Stomach (tissue), 19 donors: ENCODE measurements around the gene NEU2. TPM values are rescaled to one million over a fixed set of nuclear protein-coding genes. Genes with fewer than 3 reads are reported as not detected.

Source experiments
- DNase-seq, 2 donors: peaks; one replicate each; pipeline versions ENCODE4 v3.0.0 to v3.0.0-alpha.2; 2013 to 2019
- H3K27ac ChIP-seq, 5 donors: fragments of 200-600 bp in 4 of 5; sonication (generic) in 4 of 5; one replicate each; pipeline ENCODE4 v1.5.1; 2013 to 2019; ENCODE audit warnings: mild to moderate bottlenecking in 1 of 5, moderate library complexity in 1 of 5
- H3K27me3 ChIP-seq, 3 donors: fragments of 200-600 bp; sonication (generic); one replicate each; pipeline ENCODE4 v1.5.1; 2017 to 2019; ENCODE audit warnings: mixed run types in 1 of 3
- H3K36me3 ChIP-seq, 4 donors: fragments of 200-600 bp; sonication (generic); 1 replicate in 3 of 4; 2 replicates in 1 of 4; pipeline ENCODE4 v1.5.1; 2016 to 2019
- H3K4me1 ChIP-seq, 4 donors: fragments of 200-600 bp; sonication (generic); one replicate each; pipeline ENCODE4 v1.5.1; 2016 to 2019
- H3K4me3 ChIP-seq, 4 donors: fragments of 200-600 bp; sonication (generic) in 3 of 4; one replicate each; pipeline ENCODE4 v1.5.1; 2016 to 2019; ENCODE audit warnings: mild to moderate bottlenecking in 1 of 4
- H3K9me3 ChIP-seq, 4 donors: fragments of 200-600 bp; sonication (generic); one replicate each; pipeline ENCODE4 v1.5.1; 2016 to 2019
- CTCF ChIP-seq, 7 experiments: fragments of 450-650 bp in 4 of 7; fragments of 200-600 bp in 3 of 7; sonication (generic) in 3 of 7; IDR thresholded peaks; one replicate each; pipeline ENCODE4 v1.5.1; 2016 to 2019; ENCODE audit warnings: antibody characterized with exemption in 7 of 7, control low read depth in 2 of 7, mild to moderate bottlenecking in 1 of 7
- EP300 ChIP-seq: sonication (generic); formaldehyde crosslinking; IDR thresholded peaks from one replicate; pipeline ENCODE4 v1.6.1; 2017; ENCODE audit warnings: antibody characterized with exemption
- POLR2A ChIP-seq, 4 donors: fragments of 450-650 bp; IDR thresholded peaks; one replicate each; pipeline ENCODE4 v1.6.1; 2016; ENCODE audit warnings: antibody characterized with exemption in 4 of 4, control low read depth in 2 of 4, mild to moderate bottlenecking in 1 of 4, moderate library complexity in 1 of 4
- POLR2AphosphoS5 ChIP-seq, 3 donors: sonication (generic); formaldehyde crosslinking; IDR thresholded peaks; one replicate each; pipeline ENCODE4 v1.6.1; 2016; ENCODE audit warnings: antibody characterized with exemption in 3 of 3
- WGBS, 5 donors: extraction: QIAGEN DNeasy Blood & Tissue Kit in 3 of 5; methylation state at CpG; one replicate each; pipeline versions ENCODE4 v1.1.5 to v1.1.7; 2013 to 2018; 5-methylcytosine and 5-hydroxymethylcytosine counted together
- intact Hi-C: fragments of 100-400 bp; cut with DNase I; formaldehyde crosslinking; loops from one replicate; pipeline ENCODE4 v1.15.1; 2023; ENCODE audit warnings: low total_unique reads
- long read RNA-seq, 10 donors: transcript quantifications; one replicate each; lab custom pipeline, GENCODE V29; 2026
- polyA plus RNA-seq, 3 donors: library from polyadenylated mRNA; stranded (reverse); fragments of 200-250 nt; gene quantifications; one replicate each; pipeline ENCODE4 v1.2.3, GENCODE V29; 2013
- total RNA-seq, 5 donors: library from RNA; depleted of rRNA; stranded (reverse); fragments of >200 nt; gene quantifications; one replicate each; pipeline versions ENCODE4 v1.1.0 to v1.2.3, GENCODE V29; 2014 to 2016
- donor health status: healthy with polysubstance abuse.
- donor health status: Bipolar disorder and iron deficiency.
- donor health status: healthy.

Gene NEU2
- not detected for total RNA-seq
- polyA plus RNA-seq: not detected
- long read RNA-seq, donor 1: 0 reads
- long read RNA-seq, donor 2: 0 reads
- long read RNA-seq, donor 3: 0 reads
- long read RNA-seq, donor 4: 0 reads
- long read RNA-seq, donor 5: 0 reads
- long read RNA-seq, donor 6: 0 reads
- long read RNA-seq, donor 7: 0 reads
- long read RNA-seq, donor 8: 0 reads
- long read RNA-seq, donor 9: 0 reads
- long read RNA-seq, donor 10: 0 reads

DNA sequence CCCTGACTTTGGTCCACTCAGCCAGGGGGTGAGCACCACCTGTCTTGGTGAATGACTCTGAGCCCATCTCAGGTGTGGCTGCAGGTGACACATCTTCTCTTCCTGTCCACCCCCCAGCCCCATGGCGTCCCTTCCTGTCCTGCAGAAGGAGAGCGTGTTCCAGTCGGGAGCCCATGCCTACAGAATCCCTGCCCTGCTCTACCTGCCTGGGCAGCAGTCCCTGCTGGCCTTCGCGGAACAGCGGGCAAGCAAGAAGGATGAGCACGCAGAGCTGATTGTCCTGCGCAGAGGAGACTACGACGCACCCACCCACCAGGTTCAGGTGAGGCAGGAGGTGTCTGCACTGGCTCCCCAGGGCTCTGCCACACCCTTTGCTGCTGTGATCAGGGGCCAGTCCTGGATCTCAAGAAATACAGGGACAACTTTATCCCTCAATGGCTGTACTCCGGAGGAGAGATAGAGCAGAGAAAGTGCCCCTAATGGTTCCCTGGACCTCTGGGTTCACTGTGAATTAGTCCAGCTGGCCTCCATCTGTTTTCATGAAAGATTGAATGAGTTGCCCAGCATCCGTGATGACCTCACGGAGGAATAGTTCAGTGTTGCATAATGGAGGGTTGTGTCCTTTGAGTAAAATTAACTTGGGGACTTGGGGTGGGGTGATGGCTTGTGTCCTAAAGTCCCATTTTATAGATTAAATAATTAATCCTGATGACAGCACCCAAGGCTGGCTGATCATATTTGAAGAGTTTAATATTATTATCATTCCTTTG lies at the start of gene NEU2:
NEU2 (plus strand) TSS at position 122 of the 770 bp plus-strand sequence; CDS start at position 122, 0 bp downstream.
- intact Hi-C loops: no loop called here
- no peaks in the 10 kb centered on the region for H3K27me3 ChIP-seq
- TF ChIP-seq EP300 (no peak), POLR2AphosphoS5 (IDR thresholded peaks at IDR 0.05) (no peak)
- WGBS, 5 donors: 78 to 93% (median 92%) methylated on average over 3 to 13 of the region's 13 CpGs
- DNase-seq: no peak
- H3K4me3 ChIP-seq: no peak within 1 kb of the TSS
- no peaks in the 10 kb centered on the region for H3K4me1 ChIP-seq
- H3K27ac ChIP-seq: no peak within 1 kb of the TSS
- no peaks in the 10 kb centered on the region for H3K9me3 ChIP-seq
- H3K36me3 ChIP-seq: no peaks in the 10 kb centered on the region

GRCh38 chr2:232982926-232983668 lies 49.4 kb upstream of the NEU2 start:
- DNase-seq: no peak
- no peak overlapping the region for H3K27ac ChIP-seq
- no peaks in the 10 kb centered on the region for H3K36me3 ChIP-seq
- peaks cover 0 to 14% (median 4%) of the 10 kb centered on the region in 4 donors for H3K4me1 ChIP-seq
- no peaks in the 10 kb centered on the region for H3K9me3 ChIP-seq
- H3K27me3 ChIP-seq: peaks cover 0 to 47% (median 0%) of the 10 kb centered on the region in 3 donors
- 56 to 68% (median 62%) methylated on average over 15 of the region's 15 CpGs for whole genome bisulfite sequencing, 5 donors
- H3K4me3 ChIP-seq: no peak overlapping the region
- intact Hi-C loops: no loop called here
- TF ChIP-seq EP300: no peak
- no peak for TF ChIP-seq POLR2A (IDR thresholded peaks at IDR 0.05)
- TF ChIP-seq CTCF (IDR thresholded peaks at IDR 0.05): no peak
- TF ChIP-seq POLR2AphosphoS5 (IDR thresholded peaks at IDR 0.05): no peak

GRCh38 chr2:232983669-232984140 lies 48.8 kb upstream of the NEU2 start:
- intact Hi-C loops: no loop called here
- no peak for DNase-seq
- Histone ChIP-seq H3K4me1 (peaks cover 0 to 19% (median 8%) of the 10 kb centered on the region in 4 donors), H3K27ac (no peak overlapping the region), H3K36me3 (no peaks in the 10 kb centered on the region), H3K4me3 (no peak overlapping the region), H3K9me3 (no peaks in the 10 kb centered on the region), H3K27me3 (peaks cover 0 to 42% (median 0%) of the 10 kb centered on the region in 3 donors)
- 70 to 80% (median 74%) methylated on average over 11 of the region's 11 CpGs for WGBS, 5 donors
- no peak for TF ChIP-seq CTCF (IDR thresholded peaks at IDR 0.05)
- no peak for TF ChIP-seq POLR2A (IDR thresholded peaks at IDR 0.05)
- TF ChIP-seq EP300: no peak
- no peak for TF ChIP-seq POLR2AphosphoS5 (IDR thresholded peaks at IDR 0.05)

- intact Hi-C loops: no loop called here
- Histone ChIP-seq H3K27me3 (peaks cover 0 to 39% (median 0%) of the 10 kb centered on the region in 3 donors), H3K9me3 (no peaks in the 10 kb centered on the region), H3K4me1 (peaks cover 0 to 19% (median 8%) of the 10 kb centered on the region in 4 donors), H3K4me3 (no peak overlapping the region), H3K27ac (no peak overlapping the region), H3K36me3 (no peaks in the 10 kb centered on the region)
- TF ChIP-seq CTCF (IDR thresholded peaks at IDR 0.05) (no peak), POLR2AphosphoS5 (IDR thresholded peaks at IDR 0.05) (no peak), EP300 (no peak), POLR2A (IDR thresholded peaks at IDR 0.05) (no peak)
- no peak for DNase-seq
- 86 to 90% (median 88%) methylated on average over 15 of the region's 15 CpGs for WGBS, 5 donors
These were observed 47.8 kb upstream of the NEU2 start for GRCh38 chr2:232984451-232985207.
